Iris pigment epithelial cell (primary cell): ENCODE results near the gene DEDD.
"Not testable (repeated sequence)": the region's sequence is repeated elsewhere in the genome, so short reads cannot be mapped to it uniquely, and the experiment has no call there.

Source experiments
- DNase-seq: peaks from one replicate; pipeline ENCODE4 v3.0.0-alpha.2; 2011; ENCODE audit warnings: low read depth

DEDD gene

GRCh38 chr1:161122967-161123366, 9.5 kb downstream of the DEDD start:
- no peak for DNase-seq

GRCh38 chr1:161121834-161122233, 10.6 kb downstream of the DEDD start:
- no peak for DNase-seq

GRCh38 chr1:161121042-161121650, 11.3 kb downstream of the DEDD start:
- DNase-seq: no peak

GRCh38 chr1:161119092-161119903, 13.2 kb downstream of the DEDD start:
- peak; percentile 87 for DNase-seq

GRCh38 chr1:161117759-161118581, 14.5 kb downstream of the DEDD start, which contains the start of the genes NIT1 and PFDN2:
NIT1 (plus strand) TSS chr1:161118105; CDS start chr1:161118177, 72 bp downstream.
PFDN2 (minus strand) TSS chr1:161118037; CDS start chr1:161118026, 11 bp downstream.
- peak; percentile 88 for DNase-seq

- DNase-seq: not testable (repeated sequence)
Observed at GRCh38 chr1:161115961-161116360, 16.5 kb downstream of the DEDD start.

GRCh38 chr1:161115132-161115711, 17.2 kb downstream of the DEDD start:
- peak; percentile 98 for DNase-seq

GRCh38 chr1:161114556-161114955, 17.9 kb downstream of the DEDD start:
- DNase-seq: peak; percentile 16

GRCh38 chr1:161113915-161114314, 18.6 kb downstream of the DEDD start:
- no peak for DNase-seq

- DNase-seq: no peak
Observed at GRCh38 chr1:161111527-161111926, 20.9 kb downstream of the DEDD start.

GRCh38 chr1:161111117-161111516, 21.4 kb downstream of the DEDD start:
- no peak for DNase-seq

GRCh38 chr1:161106431-161106830, 26.0 kb downstream of the DEDD start:
- DNase-seq: no peak

GRCh38 chr1:161100556-161100955, 31.9 kb downstream of the DEDD start:
- no peak for DNase-seq

- no peak for DNase-seq
Observed at GRCh38 chr1:161099090-161099802, 33.2 kb downstream of the DEDD start.

GRCh38 chr1:161098210-161099068, 34.0 kb downstream of the DEDD start, which contains the start of gene KLHDC9:
KLHDC9 (plus strand) TSS chr1:161098361; CDS start chr1:161098536, 175 bp downstream.
- peak; percentile 76 for DNase-seq

- peak; percentile 57 for DNase-seq
Observed at GRCh38 chr1:161096530-161096929, 35.9 kb downstream of the DEDD start.

- no peak for DNase-seq
Observed at GRCh38 chr1:161096015-161096414, 36.5 kb downstream of the DEDD start.

GRCh38 chr1:161095230-161095629, 37.2 kb downstream of the DEDD start:
- no peak for DNase-seq

- DNase-seq: no peak
Observed at GRCh38 chr1:161094481-161094880, 38.0 kb downstream of the DEDD start.

- DNase-seq: peak; percentile 66
Observed at GRCh38 chr1:161092621-161093028, 39.8 kb downstream of the DEDD start.
